Activated T-helper 2 cell treated with anti-CD3 and anti-CD28 coated beads, Interferon-gamma antibody, Interleukin-2, Interleukin-4, amounts not matched to agents 10 μg/mL and 5 μg/mL and 100 μg/mL, durations not matched to agents 14 hours and 24 hours and 36 hours (primary cell): ENCODE results near the gene SLC25A42. TPM values are rescaled to one million over a fixed set of nuclear protein-coding genes. Genes with fewer than 3 reads are reported as not detected.

Source experiments
- DNase-seq: peaks from one replicate; pipeline ENCODE4 v3.0.0; 2021; ENCODE audit warnings: low spot score
- H3K27ac Mint-ChIP-seq: one replicate; pipeline ENCODE4 v1.8.0; 2021; ENCODE audit warnings: mixed read lengths
- H3K27me3 Mint-ChIP-seq: one replicate; pipeline ENCODE4 v1.8.0; 2021; ENCODE audit warnings: low read depth, mixed read lengths
- H3K36me3 Mint-ChIP-seq: one replicate; pipeline ENCODE4 v1.8.0; 2021; ENCODE audit warnings: low read depth, mixed read lengths
- H3K4me1 Mint-ChIP-seq: one replicate; pipeline ENCODE4 v1.8.0; 2021; ENCODE audit warnings: low read depth, mixed read lengths
- H3K4me3 Mint-ChIP-seq: one replicate; pipeline ENCODE4 v1.8.0; 2021; ENCODE audit warnings: low read depth, mild to moderate bottlenecking, moderate library complexity, mixed read lengths
- H3K9me3 Mint-ChIP-seq: one replicate; pipeline ENCODE4 v1.8.0; 2021; ENCODE audit warnings: mixed read lengths
- intact Hi-C: fragments of 100-400 bp; cut with micrococcal nuclease; formaldehyde crosslinking; loops from one replicate; pipeline ENCODE4 v1.15.1; 2023
- total RNA-seq: library from RNA; stranded (reverse); gene quantifications from 2 replicates; pipeline ENCODE4 v1.2.3, GENCODE V29; 2022

The SLC25A42 gene
- total RNA-seq, 1 donor from 2014 or later = 9.1 TPM

DNA sequence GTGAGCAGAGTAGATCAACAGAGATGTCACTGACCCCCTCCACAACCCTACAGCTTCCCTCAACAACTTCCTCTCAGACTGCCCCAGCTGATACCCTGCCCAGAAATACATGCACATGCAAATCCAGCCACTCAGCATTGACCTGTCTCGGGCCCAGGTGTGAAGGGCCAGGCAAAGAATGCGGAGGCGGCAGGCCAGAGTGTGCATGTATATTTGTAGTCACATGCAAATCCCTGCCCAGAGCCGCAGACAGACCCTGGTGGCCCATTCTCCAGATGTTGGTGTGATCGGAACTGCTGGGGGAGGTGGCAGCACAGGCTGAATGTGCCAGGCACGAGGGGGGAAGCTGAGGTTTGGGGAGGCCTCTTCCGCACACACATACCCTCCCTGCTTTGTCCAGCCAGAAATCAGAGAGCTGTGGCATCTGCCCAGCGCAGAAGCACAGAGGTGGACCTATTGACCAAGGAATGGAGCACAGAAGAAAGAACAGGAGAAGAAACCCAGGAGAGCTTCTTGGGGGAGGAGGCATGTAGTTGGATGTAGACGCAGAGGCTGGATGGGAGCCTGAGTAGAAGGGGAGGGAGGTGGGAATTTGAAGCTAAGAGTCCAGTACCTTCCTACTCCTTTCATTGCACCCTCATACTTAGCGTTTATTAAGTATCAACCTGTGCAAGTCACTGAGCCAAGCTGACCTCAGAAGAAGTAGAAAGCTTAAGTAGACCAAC, 91.9 kb downstream of the SLC25A42 start:
- Mint-ChIP-seq H3K36me3 (peaks cover 3% of the 10 kb centered on the region), H3K4me3 (no peak overlapping the region), H3K4me1 (no peaks in the 10 kb centered on the region), H3K27ac (no peak overlapping the region), H3K9me3 (no peaks in the 10 kb centered on the region), H3K27me3 (no peaks in the 10 kb centered on the region)
- no peak for DNase-seq
- intact Hi-C loops = no loop called here

DNA sequence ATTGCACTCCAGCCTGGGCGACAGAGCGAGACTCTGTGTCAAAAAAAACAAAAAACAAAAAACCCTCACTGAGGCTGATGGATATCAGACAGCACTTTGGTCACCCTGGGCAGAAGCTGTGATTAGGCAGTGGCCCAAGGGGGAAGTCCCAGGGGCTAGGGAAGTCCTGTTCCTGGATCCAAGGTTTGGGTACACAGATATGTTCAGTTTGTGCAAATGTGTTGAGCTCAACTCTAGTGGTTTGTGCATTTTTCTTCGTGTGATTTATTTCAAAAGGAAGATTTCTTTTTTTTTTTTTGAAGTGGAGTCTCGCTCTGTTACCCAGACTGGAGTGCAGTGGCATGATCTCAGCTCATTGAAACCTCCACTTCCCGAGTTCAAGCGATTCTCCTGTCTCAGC, 94.0 kb downstream of the SLC25A42 start:
- H3K27ac Mint-ChIP-seq = no peak overlapping the region
- no peaks in the 10 kb centered on the region for H3K27me3 Mint-ChIP-seq
- H3K4me3 Mint-ChIP-seq = no peak overlapping the region
- no peak for DNase-seq
- H3K4me1 Mint-ChIP-seq = no peaks in the 10 kb centered on the region
- intact Hi-C loops = no loop called here
- H3K36me3 Mint-ChIP-seq = peaks cover 3% of the 10 kb centered on the region
- H3K9me3 Mint-ChIP-seq = no peaks in the 10 kb centered on the region

DNA sequence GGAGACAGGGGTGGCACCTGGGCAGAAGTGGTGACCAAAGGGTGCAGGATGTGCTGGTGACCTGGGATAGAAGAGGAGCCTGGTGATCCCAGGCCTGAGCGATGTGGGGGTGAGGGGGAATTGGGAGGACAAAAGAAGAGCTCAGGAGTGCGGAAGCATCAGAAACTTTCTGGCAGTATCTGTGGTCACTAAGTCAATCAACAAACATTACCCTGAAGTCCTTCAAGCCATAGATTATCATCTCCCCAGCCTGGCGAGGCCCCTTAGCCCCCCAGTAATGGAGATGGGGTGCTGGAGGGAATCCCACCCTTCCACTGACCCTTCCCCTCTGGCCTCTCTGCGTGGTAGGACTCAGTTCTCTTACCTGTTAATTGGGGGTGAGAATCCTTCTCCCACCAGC, 95.7 kb downstream of the SLC25A42 start:
- H3K4me1 Mint-ChIP-seq = no peaks in the 10 kb centered on the region
- H3K9me3 Mint-ChIP-seq = no peaks in the 10 kb centered on the region
- no peaks in the 10 kb centered on the region for H3K27me3 Mint-ChIP-seq
- H3K27ac Mint-ChIP-seq = no peak overlapping the region
- H3K4me3 Mint-ChIP-seq = no peak overlapping the region
- intact Hi-C loops = no loop called here
- H3K36me3 Mint-ChIP-seq = peaks cover 3% of the 10 kb centered on the region
- DNase-seq = no peak

DNA sequence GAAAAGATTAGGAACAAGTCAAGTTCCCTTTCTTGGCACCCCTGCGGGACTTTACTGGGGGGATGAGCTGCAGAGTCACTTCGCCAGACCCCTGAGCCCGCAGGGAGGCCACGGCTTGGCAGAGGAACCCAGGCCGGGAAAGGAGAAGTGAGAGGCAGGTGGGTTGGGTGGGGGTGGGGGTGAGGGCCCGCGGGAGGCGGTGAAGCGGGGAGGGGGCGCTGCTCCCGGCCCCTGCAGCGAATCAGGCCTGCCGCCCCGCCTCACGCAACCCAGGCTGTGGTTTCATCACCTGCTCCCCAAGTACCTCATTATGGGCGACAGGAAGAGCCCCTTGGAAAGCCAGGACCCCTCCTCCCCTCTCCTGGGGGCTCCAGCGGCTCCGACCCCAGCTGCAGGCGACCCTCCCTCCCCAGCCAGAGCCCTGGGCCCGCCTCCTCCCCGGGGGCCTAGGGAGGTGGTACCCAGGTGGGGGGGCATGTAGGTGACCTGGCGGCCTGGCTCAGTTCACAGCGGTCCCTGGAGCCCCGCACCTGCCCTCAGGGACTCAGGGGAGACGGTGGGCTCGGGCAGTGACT, 96.8 kb downstream of the SLC25A42 start:
- Mint-ChIP-seq H3K4me3 (no peak overlapping the region), H3K9me3 (no peaks in the 10 kb centered on the region), H3K36me3 (no peaks in the 10 kb centered on the region), H3K4me1 (no peaks in the 10 kb centered on the region), H3K27ac (no peak overlapping the region), H3K27me3 (no peaks in the 10 kb centered on the region)
- DNase-seq = no peak
- intact Hi-C loops = no loop called here

DNA sequence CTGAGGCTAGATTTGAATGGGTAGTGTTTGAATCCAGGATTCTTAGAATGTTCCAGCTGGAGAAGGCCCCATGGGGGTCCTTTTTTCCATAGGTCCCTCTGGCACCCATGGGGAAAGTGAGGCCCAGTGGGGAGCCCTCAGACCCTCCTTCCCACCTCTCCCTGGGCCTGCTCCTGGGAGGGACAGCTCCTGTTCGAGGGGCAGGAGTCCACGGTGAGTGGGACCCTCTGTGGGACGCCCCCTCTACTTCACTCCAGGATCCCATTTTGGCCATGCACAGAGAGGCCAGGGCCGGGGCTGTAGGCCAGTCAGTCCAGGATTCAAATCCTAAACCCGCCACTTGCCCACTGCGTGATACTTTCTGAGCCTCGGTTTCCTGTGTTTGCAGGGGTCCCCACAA, 98.7 kb downstream of the SLC25A42 start:
- intact Hi-C loops = no loop called here

More for the DNA sequence above, 98.7 kb downstream of the SLC25A42 start:
- DNase-seq = no peak
- H3K9me3 Mint-ChIP-seq = no peaks in the 10 kb centered on the region
- no peak overlapping the region for H3K4me3 Mint-ChIP-seq
- H3K27me3 Mint-ChIP-seq = no peaks in the 10 kb centered on the region
- H3K27ac Mint-ChIP-seq = no peak overlapping the region
- no peaks in the 10 kb centered on the region for H3K4me1 Mint-ChIP-seq
- H3K36me3 Mint-ChIP-seq = no peaks in the 10 kb centered on the region

Other genes with a start within 250 kb of the SLC25A42 start
- 99.5 and 110 TPM in 2 replicates for gene UPF1, start 232.0 kb upstream of the SLC25A42 start, total RNA-seq
- 0.09 and 0.18 TPM in 2 replicates for gene CERS1, start 167.8 kb upstream of the SLC25A42 start, total RNA-seq
- 231 and 240 TPM in 2 replicates for gene COPE, start 144.6 kb upstream of the SLC25A42 start, total RNA-seq
- gene DDX49, start 144.3 kb upstream of the SLC25A42 start, total RNA-seq = 75.2 and 77.5 TPM in 2 replicates
- 3.6 and 4.4 TPM in 2 replicates for gene HOMER3, start 122.8 kb upstream of the SLC25A42 start, total RNA-seq
- gene SUGP2, start 30.5 kb upstream of the SLC25A42 start, total RNA-seq = 129 and 140 TPM in 2 replicates
- gene ARMC6, start 30.4 kb upstream of the SLC25A42 start, total RNA-seq = 44.9 and 53.9 TPM in 2 replicates
- gene TMEM161A, start 74.5 kb downstream of the SLC25A42 start, total RNA-seq = 41.4 TPM in 2 replicates
- gene MEF2B, start 106.3 kb downstream of the SLC25A42 start, total RNA-seq = 2.7 and 3.0 TPM in 2 replicates
- 28.8 and 33.2 TPM in 2 replicates for gene BORCS8, start 128.2 kb downstream of the SLC25A42 start, total RNA-seq
- 105 and 112 TPM in 2 replicates for gene RFXANK, start 128.3 kb downstream of the SLC25A42 start, total RNA-seq
- gene NR2C2AP, start 139.4 kb downstream of the SLC25A42 start, total RNA-seq = 32.5 and 37.0 TPM in 2 replicates
- 0.23 TPM in 1 of 2 replicates, not detected in the other for gene NCAN, start 148.0 kb downstream of the SLC25A42 start, total RNA-seq
- not detected in 2 replicates for gene TM6SF2, start 209.3 kb downstream of the SLC25A42 start, total RNA-seq